ENCODE data around the gene ANKRD17.

DNA sequence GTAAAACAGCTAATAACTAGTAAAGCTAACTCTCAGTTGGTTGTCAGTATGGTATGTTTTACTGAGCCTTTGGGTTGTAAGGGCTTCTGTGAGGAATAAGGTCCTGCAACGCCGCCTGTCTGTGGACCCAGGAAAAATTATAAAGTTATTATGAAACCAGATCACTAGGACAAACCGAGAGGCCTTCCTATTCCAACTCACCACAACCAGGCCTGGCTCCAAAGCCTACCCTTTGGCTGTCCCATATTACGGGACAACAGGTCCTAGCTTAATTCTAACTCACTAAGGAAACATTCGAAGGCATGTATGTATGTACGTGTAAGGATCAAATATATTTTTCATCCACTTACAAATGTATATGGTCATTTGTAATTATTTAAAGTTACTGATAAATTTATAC is 1.4 kb downstream of the ANKRD17 start:
- TF ChIP-seq, protein P1, sequence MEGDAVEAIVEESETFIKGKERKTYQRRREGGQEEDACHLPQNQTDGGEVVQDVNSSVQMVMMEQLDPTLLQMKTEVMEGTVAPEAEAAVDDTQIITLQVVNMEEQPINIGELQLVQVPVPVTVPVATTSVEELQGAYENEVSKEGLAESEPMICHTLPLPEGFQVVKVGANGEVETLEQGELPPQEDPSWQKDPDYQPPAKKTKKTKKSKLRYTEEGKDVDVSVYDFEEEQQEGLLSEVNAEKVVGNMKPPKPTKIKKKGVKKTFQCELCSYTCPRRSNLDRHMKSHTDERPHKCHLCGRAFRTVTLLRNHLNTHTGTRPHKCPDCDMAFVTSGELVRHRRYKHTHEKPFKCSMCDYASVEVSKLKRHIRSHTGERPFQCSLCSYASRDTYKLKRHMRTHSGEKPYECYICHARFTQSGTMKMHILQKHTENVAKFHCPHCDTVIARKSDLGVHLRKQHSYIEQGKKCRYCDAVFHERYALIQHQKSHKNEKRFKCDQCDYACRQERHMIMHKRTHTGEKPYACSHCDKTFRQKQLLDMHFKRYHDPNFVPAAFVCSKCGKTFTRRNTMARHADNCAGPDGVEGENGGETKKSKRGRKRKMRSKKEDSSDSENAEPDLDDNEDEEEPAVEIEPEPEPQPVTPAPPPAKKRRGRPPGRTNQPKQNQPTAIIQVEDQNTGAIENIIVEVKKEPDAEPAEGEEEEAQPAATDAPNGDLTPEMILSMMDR (conservative IDR thresholded peaks at IDR 0.05; ENCODE audit: low read depth, low read length) = peak; percentile 91
- no peak for TF ChIP-seq POLR2A (IDR thresholded peaks at IDR 0.05; ENCODE audit: low read depth, low read length)
- TF ChIP-seq CHD1 (IDR thresholded peaks at IDR 0.05; ENCODE audit: low read depth, low read length) = no peak
- no peak for TF ChIP-seq NFE2L2 (IDR thresholded peaks at IDR 0.05; ENCODE audit: low read depth, low read length)
- peak; percentile 83 for TF ChIP-seq RAD21 (IDR thresholded peaks at IDR 0.05; ENCODE audit: low read length)
- no peak for TF ChIP-seq MAFK (IDR thresholded peaks at IDR 0.05; ENCODE audit: low read depth, low read length)
- TF ChIP-seq SMC3 (IDR thresholded peaks at IDR 0.05; ENCODE audit: low read depth, low read length) = peak; percentile 62
- TF ChIP-seq MAZ (IDR thresholded peaks at IDR 0.05; ENCODE audit: borderline replicate concordance, low read depth, low read length) = no peak
- no peak for TF ChIP-seq CEBPB (IDR thresholded peaks at IDR 0.05; ENCODE audit: low read depth, low read length)

Measured in IMR-90 (cell line).